Keratinocyte (primary cell): ENCODE results near the gene DHCR7.

Source experiments
- EZH2 ChIP-seq: IDR thresholded peaks from one replicate; pipeline ENCODE4 v1.6.1; 2012; ENCODE audit warnings: inconsistent platforms, mild to moderate bottlenecking, low read length, moderate library complexity
- TF ChIP-seq, protein P1 (sequence below), 3 experiments: IDR thresholded peaks in 1 of 3; conservative IDR thresholded peaks in 1 of 3; optimal IDR thresholded peaks in 1 of 3; 2 replicates in 2 of 3; 3 replicates in 1 of 3; pipeline versions ENCODE3 to v1.5.1; 2011; ENCODE audit warnings: low read length in 3 of 3, mild to moderate bottlenecking in 3 of 3, moderate library complexity in 2 of 3, control low read depth in 1 of 3, inconsistent platforms in 1 of 3; ENCODE audit not compliant: insufficient read depth in 2 of 3; ENCODE audit errors: extremely low read depth in 1 of 3

DNA sequence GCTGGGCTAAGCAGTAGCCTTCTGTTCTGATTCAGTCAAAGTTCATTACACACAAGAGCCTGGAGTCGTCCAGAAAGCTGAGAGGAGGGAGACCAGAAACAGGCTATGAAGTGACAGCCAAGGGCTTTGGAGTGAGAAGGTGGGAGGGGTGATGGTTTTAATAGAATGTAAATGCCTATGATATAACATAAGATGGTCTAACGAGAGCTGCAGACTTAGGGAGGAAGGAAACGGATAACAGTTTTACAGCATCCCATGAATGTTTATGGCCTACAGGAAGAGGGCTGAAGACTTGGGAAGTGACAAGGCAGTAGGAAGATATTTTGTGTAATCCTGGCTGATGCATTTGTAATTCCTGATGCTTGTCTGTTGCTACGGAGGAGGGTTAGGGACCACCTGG is 62.0 kb downstream of the DHCR7 start:
- TF ChIP-seq, protein P1, sequence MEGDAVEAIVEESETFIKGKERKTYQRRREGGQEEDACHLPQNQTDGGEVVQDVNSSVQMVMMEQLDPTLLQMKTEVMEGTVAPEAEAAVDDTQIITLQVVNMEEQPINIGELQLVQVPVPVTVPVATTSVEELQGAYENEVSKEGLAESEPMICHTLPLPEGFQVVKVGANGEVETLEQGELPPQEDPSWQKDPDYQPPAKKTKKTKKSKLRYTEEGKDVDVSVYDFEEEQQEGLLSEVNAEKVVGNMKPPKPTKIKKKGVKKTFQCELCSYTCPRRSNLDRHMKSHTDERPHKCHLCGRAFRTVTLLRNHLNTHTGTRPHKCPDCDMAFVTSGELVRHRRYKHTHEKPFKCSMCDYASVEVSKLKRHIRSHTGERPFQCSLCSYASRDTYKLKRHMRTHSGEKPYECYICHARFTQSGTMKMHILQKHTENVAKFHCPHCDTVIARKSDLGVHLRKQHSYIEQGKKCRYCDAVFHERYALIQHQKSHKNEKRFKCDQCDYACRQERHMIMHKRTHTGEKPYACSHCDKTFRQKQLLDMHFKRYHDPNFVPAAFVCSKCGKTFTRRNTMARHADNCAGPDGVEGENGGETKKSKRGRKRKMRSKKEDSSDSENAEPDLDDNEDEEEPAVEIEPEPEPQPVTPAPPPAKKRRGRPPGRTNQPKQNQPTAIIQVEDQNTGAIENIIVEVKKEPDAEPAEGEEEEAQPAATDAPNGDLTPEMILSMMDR (optimal IDR thresholded peaks at IDR 0.05 in 1 of 3, IDR thresholded peaks at IDR 0.05 in 1 of 3, conservative IDR thresholded peaks at IDR 0.05 in 1 of 3; ENCODE audit: extremely low read depth in 1 of 3, insufficient read depth in 2 of 3, low read length in 3 of 3), result no peak
- TF ChIP-seq EZH2, result no peak
